GM19023 (cell line): ENCODE measurements around the gene METTL15.
"Not testable (repeated sequence)": the region's sequence is repeated elsewhere in the genome, so short reads cannot be mapped to it uniquely, and the experiment has no call there.

ENCODE experiments used
- ATAC-seq: cut with Tn5 transposase; IDR thresholded peaks from one replicate; pipeline ENCODE4 v1.9.1; 2021; ENCODE audit warnings: mild to moderate bottlenecking, moderate library complexity; ENCODE audit not compliant: unreplicated experiment

The METTL15 gene

DNA sequence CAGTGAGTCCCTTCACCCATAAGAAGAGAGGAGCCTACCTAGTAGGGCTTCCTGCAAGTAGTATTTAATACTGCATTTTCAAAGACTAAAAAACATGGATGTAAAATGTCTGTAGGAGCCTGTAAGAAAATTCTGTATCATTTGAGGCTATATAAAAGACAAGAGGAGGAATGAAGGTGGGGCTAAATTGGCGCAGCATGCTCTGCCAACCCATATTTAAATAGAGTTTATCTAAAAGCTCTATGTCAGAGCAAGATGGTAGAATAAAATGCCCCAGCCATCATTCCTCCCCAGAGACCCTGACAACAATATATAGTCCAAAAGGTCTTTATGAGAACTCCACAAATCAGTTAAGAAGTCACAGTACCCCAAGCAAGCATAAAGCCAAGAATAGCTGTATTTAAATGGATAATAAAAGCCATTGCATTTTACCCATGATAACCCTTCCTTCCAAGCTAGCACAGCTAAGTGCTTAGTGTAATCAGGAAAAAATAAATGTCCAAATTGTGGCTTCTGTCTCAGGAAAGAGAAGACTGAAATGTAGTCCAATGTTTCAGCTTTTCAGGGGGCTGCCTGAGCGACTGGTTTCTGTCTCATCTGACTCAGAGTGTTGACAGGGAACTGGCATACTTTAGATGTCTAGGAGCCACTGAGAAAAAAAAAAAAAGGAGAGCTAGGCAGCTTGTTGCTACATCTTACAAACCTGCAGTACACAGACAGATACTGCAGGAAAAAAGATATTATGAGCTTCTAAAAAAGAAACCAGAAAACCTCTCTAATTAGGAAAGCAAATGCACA lies 258.6 kb downstream of the METTL15 start:
- ATAC-seq: no peak

DNA sequence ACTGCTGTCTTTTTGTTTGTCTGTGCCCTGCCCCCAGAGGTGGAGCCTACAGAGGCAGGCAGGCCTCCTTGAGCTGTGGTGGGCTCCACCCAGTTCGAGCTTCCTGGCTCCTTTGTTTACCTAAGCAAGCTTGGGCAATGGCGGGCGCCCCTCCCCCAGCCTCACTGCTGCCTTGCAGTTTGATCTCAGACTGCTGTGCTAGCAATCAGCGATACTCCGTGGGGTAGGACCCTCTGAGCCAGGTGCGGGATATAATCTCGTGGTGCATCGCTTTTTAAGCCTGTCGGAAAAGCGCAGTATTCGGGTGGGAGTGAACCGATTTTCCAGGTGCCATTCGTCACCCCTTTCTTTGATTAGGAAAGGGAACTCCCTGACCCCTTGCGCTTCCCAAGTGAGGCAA lies 269.9 kb downstream of the METTL15 start:
- ATAC-seq: not testable (repeated sequence)
